HEK293T (cell line): ENCODE measurements around the gene NKTR.
A peak's percentile ranks its signal among the peaks of the same experiment; 100 is the strongest.

ENCODE experiments used
- CTCF ChIA-PET: fragments of 350-600 bp; formaldehyde crosslinking; extraction: SDS; loops from one replicate; lab custom pipeline; 2021; ENCODE audit warnings: antibody characterized with exemption, inconsistent platforms; lab: Yijun Ruan, JAX
- POLR2A ChIA-PET: fragments of 350-600 bp; formaldehyde crosslinking; extraction: SDS; loops from one replicate; lab custom pipeline; 2020; ENCODE audit warnings: antibody characterized with exemption, inconsistent platforms; lab: Yijun Ruan, JAX
- DNase-seq: peaks from one replicate; pipeline ENCODE4 v3.0.0; 2012; ENCODE audit warnings: mixed read lengths; ENCODE audit errors: extremely low spot score
- ARNT ChIP-seq: fragments of 450-650 bp; IDR thresholded peaks from 2 replicates; pipeline ENCODE4 v1.6.1; 2017; ENCODE audit warnings: mild to moderate bottlenecking
- BHLHE40 ChIP-seq: fragments of 450-650 bp; IDR thresholded peaks from 2 replicates; pipeline ENCODE4 v1.6.1; 2016; ENCODE audit warnings: mild to moderate bottlenecking, moderate library complexity, borderline replicate concordance
- CTBP1 ChIP-seq: fragments of 450-650 bp; IDR thresholded peaks from 2 replicates; pipeline ENCODE4 v1.6.1; 2016; ENCODE audit warnings: borderline replicate concordance
- ELF4 ChIP-seq: fragments of 450-650 bp; IDR thresholded peaks from 2 replicates; pipeline ENCODE4 v1.6.1; 2017; ENCODE audit warnings: antibody characterized with exemption
- FOXA1 ChIP-seq: fragments of 450-650 bp; IDR thresholded peaks from 2 replicates; pipeline ENCODE4 v1.6.1; 2016; ENCODE audit warnings: mild to moderate bottlenecking
- FOXK2 ChIP-seq: fragments of 450-650 bp; IDR thresholded peaks from 2 replicates; pipeline ENCODE4 v1.6.1; 2016; ENCODE audit warnings: mild to moderate bottlenecking
- FOXM1 ChIP-seq: fragments of 450-650 bp; IDR thresholded peaks from 2 replicates; pipeline ENCODE4 v1.6.1; 2017; ENCODE audit warnings: mild to moderate bottlenecking, borderline replicate concordance
- HDGF ChIP-seq: fragments of 450-650 bp; IDR thresholded peaks from 2 replicates; pipeline ENCODE4 v1.6.1; 2017; ENCODE audit warnings: antibody characterized with exemption, borderline replicate concordance
- L3MBTL2 ChIP-seq: fragments of 450-650 bp; conservative IDR thresholded peaks from 2 replicates; pipeline ENCODE4 v1.6.1; 2016; ENCODE audit warnings: mild to moderate bottlenecking
- LEF1 ChIP-seq: fragments of 450-650 bp; IDR thresholded peaks from 2 replicates; pipeline ENCODE4 v1.6.1; 2017; ENCODE audit warnings: mild to moderate bottlenecking, borderline replicate concordance
- NFRKB ChIP-seq: fragments of 450-650 bp; IDR thresholded peaks from 2 replicates; pipeline ENCODE4 v1.6.1; 2016; ENCODE audit warnings: mild to moderate bottlenecking, moderate library complexity
- SP1 ChIP-seq: fragments of 450-650 bp; IDR thresholded peaks from 2 replicates; pipeline ENCODE4 v1.6.1; 2017
- SUZ12 ChIP-seq: fragments of 450-650 bp; IDR thresholded peaks from 2 replicates; pipeline ENCODE4 v1.6.1; 2016; ENCODE audit warnings: mild to moderate bottlenecking
- TARDBP ChIP-seq: fragments of 450-650 bp; IDR thresholded peaks from 2 replicates; pipeline ENCODE4 v1.6.1; 2016
- ZNF384 ChIP-seq: fragments of 450-650 bp; IDR thresholded peaks from 2 replicates; pipeline ENCODE4 v1.6.1; 2016
- TF ChIP-seq, protein P1 (sequence below): fragments of 450-650 bp; IDR thresholded peaks from 2 replicates; pipeline ENCODE4 v1.6.1; 2016

NKTR gene

DNA sequence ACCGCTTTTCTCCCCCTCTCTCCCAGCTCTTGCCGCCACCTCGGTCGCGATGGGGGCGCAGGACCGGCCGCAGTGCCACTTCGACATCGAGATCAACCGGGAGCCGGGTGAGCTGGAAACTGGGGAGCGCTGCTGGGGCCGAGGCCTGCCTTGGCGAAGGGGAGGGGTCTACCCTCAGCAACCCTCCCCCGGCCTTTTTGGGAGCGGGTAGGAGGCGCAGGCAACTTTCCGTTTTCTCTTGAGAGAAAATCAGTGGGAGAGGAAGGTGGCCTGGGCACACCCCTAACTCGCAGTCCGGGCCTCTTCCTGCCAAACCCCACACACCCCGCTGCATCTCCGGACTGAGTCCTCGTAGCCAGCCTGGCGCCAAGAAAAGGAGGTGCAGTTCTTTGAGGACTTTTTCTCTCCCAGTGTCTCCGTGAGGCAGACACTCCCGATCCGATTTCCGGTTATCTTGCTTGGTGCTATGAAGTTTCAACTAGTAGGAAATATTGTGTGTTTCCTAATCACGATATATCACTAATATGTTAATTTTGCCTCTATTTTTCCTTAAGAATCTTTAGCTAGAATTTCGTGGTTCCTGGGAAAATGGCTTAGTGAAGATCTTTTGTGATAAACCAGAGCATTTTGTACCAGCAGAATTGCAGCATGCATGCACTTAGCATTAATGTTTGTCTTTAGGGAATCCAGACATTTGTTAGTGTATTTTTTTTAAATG, 631 bp downstream of the NKTR start:
- DNase-seq = peak; percentile 13
- TF ChIP-seq FOXA1 = no peak
- CTCF ChIA-PET = interaction anchor here (1.5 to 2.2 kb wide), 2 partner anchors 10 to 13 kb away, joined by 5 to 7 read pairs; partner anchors contain the start of gene SS18L2
- POLR2A ChIA-PET = interaction anchor here (0.6 to 1.5 kb wide), 21 partner anchors 8 to 639 kb away, joined by 3 to 39 read pairs (median 5); partner anchors contain the start of genes SEC22C, SS18L2, ULK4 and VIPR1

DNA sequence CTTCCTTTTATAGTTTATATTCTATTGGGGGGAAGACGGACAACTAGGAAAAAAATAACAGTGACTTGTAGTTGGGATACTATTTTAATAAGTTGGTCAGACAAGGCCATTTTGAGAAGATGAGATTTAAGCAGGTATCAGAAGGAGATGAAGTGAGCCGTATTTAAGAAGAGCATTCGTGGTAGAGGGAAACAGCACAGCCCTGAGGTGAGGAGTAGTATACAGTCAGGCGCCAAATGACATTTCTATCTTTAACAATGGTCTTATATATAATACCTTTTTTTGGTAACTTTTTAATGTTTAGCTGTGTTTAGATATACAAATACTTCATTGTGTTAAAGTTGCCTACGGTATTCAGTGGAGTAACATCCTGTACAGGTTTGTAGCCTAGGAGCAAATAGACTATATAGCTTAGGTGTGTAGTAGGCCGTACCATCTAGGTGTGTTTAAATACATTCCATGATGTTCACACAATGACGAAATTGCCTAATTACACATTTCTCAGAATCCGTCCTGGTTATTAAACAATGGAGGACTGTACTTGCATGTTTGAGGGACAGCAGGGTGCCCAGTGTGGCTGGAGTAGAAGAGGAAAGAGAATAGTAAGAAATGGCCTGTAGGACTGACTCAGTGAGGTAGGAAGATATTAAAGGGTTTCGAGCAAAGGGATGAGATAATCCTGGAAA, 1.6 kb downstream of the NKTR start:
- no peak for TF ChIP-seq TARDBP
- TF ChIP-seq ZNF384 = no peak
- no peak for TF ChIP-seq BHLHE40
- no peak for TF ChIP-seq FOXA1
- TF ChIP-seq ARNT = no peak
- TF ChIP-seq ELF4 = no peak
- TF ChIP-seq, protein P1, sequence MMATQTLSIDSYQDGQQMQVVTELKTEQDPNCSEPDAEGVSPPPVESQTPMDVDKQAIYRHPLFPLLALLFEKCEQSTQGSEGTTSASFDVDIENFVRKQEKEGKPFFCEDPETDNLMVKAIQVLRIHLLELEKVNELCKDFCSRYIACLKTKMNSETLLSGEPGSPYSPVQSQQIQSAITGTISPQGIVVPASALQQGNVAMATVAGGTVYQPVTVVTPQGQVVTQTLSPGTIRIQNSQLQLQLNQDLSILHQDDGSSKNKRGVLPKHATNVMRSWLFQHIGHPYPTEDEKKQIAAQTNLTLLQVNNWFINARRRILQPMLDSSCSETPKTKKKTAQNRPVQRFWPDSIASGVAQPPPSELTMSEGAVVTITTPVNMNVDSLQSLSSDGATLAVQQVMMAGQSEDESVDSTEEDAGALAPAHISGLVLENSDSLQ = no peak
- no peak for TF ChIP-seq FOXM1
- TF ChIP-seq SP1 = no peak
- no peak for TF ChIP-seq HDGF
- no peak for TF ChIP-seq NFRKB
- TF ChIP-seq CTBP1 = no peak
- TF ChIP-seq SUZ12 = no peak
- TF ChIP-seq FOXK2 = no peak
- TF ChIP-seq L3MBTL2 = no peak
- no peak for DNase-seq
- ChIA-PET POLR2A (no interaction called here), CTCF (interaction anchor here (2.2 kb wide), 1 partner anchor 12 kb away, joined by 7 read pairs; no protein-coding TSS in a partner anchor)

DNA sequence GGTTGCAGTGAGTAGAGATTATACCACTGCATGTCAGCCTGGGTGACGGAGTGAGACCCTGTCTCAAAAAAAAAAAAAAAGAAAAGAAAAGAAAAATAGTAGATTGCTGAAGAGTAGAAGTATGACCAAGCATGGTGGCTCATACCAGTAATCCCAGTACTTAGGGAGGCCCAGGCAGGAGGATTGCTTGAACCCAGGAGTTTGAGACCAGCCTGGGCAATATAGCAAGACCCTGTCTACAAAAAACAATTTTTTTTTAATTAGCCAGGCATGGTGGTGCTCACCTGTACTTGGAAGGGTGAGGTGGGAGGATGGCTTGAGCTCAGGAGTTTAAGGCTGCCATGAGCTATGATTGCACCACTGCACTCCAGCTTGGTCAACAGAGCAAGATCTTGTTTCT, 2.5 kb downstream of the NKTR start:
- ChIA-PET POLR2A (no interaction called here), CTCF (interaction anchor here (0.6 kb wide), 1 partner anchor 9 kb away, joined by 3 read pairs; no protein-coding TSS in a partner anchor)
- DNase-seq = no peak
- TF ChIP-seq FOXK2 = no peak

DNA sequence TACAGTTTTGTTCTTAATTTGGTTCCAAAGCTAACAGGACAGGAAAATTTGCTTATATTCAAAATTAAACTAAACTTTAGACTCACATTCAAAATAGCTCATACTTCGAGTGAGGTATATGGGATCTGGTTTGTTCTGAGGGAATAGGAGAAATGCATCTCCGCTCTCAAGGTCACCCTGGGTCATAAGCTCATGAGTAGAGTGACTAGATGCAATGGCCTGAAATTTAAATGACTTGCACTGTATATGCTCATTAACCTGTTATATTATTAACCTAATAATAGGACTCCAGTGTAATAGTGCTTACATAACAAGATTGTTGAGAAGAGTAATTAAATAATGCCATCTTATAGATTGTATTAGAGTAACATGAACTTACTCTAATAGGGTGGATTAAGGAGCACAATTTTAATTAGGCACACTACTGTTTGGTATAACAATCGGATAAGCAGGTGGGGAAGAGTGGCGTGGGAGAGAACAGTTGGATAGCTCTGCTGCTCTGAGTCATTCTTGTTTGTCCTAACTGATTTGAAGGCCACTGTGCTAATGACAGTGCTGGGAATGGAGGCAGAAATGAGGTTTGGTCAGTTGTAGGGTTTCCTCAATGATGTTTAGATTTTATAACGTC, 5.2 kb downstream of the NKTR start:
- TF ChIP-seq BHLHE40 (no peak), ARNT (no peak), SP1 (no peak), TARDBP (no peak), FOXM1 (no peak), HDGF (no peak), ELF4 (no peak), ZNF384 (no peak), L3MBTL2 (no peak), CTBP1 (no peak), LEF1 (no peak), SUZ12 (no peak), FOXA1 (no peak), FOXK2 (no peak), NFRKB (no peak)
- TF ChIP-seq, protein P1 = no peak
- ChIA-PET CTCF (no interaction called here), POLR2A (interaction anchor here (1.0 to 1.3 kb wide), 2 partner anchors 15 to 25 kb away, joined by 3 to 4 read pairs; partner anchors contain the start of gene SS18L2)
- DNase-seq = no peak

DNA sequence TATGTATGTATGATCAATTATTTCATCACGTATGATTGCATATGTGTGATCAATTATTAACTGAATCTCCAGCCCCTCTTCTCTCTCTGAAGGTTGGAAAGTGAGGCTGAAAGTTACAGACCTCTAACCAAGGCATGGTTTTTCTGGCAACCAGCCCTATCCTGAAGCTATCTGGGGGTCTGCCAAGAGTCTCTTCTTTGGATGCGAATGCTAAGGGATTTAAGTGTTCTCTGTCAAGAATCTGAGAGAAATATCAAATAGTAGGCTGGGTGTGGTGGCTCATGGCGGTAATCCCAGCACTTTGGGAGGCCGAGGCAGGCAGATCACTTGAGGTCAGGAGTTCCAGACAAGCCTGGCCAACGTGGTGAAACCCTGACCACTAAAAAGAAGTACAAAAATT, 8.1 kb downstream of the NKTR start:
- TF ChIP-seq L3MBTL2 = no peak
- TF ChIP-seq FOXM1 = no peak
- TF ChIP-seq, protein P1 = no peak
- no peak for TF ChIP-seq CTBP1
- TF ChIP-seq SP1 = no peak
- no peak for TF ChIP-seq ZNF384
- no peak for TF ChIP-seq FOXA1
- no peak for TF ChIP-seq NFRKB
- no peak for TF ChIP-seq FOXK2
- no peak for TF ChIP-seq HDGF
- TF ChIP-seq BHLHE40 = no peak
- TF ChIP-seq ELF4 = no peak
- no peak for TF ChIP-seq LEF1
- TF ChIP-seq SUZ12 = no peak
- ChIA-PET CTCF (no interaction called here), POLR2A (interaction anchor here (1.8 kb wide), 1 partner anchor 8 kb away, joined by 5 read pairs; the partner anchor contains the start of gene NKTR)
- no peak for DNase-seq

DNA sequence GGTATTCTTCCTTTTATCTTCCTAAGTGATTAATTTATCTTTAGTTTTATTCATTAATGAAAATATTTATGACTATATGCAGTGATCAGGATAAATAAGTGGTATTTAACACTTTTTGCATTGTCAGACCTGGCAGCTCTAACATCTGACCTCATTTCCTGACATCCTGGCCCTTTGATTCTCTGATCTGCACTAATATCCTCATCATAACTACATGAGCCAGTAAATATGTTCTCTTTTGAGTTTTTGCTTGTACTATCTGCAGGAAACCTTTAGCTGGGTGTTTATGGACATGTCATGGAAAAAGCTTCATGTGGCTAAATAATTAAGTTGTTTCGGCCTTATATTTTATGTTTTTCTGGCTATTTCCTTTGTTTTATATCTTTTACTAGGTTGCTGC, 10.5 kb downstream of the NKTR start:
- ChIA-PET CTCF (no interaction called here), POLR2A (interaction anchor here (1.0 kb wide), 1 partner anchor 10 kb away, joined by 4 read pairs; the partner anchor contains the start of gene NKTR)
- DNase-seq = no peak
- no peak for TF ChIP-seq NFRKB
- no peak for TF ChIP-seq HDGF
- TF ChIP-seq BHLHE40 = no peak
- no peak for TF ChIP-seq FOXK2
- no peak for TF ChIP-seq ELF4
- no peak for TF ChIP-seq FOXM1
- no peak for TF ChIP-seq CTBP1
- no peak for TF ChIP-seq SUZ12
- TF ChIP-seq FOXA1 = no peak
- TF ChIP-seq ZNF384 = no peak
- no peak for TF ChIP-seq TARDBP
